CD4-positive, alpha-beta T cell treated with Interleukin-6 for 4 hours (primary cell): ENCODE results near the gene TNFSF13B.

Experiments used
- DNase-seq: peaks from one replicate; pipeline ENCODE4 v3.0.0-alpha.2; 2020; ENCODE audit warnings: mixed read lengths

The TNFSF13B gene

GRCh38 chr13:108352599-108352998 lies 83.1 kb downstream of the TNFSF13B start:
- DNase-seq, result no peak

DNA sequence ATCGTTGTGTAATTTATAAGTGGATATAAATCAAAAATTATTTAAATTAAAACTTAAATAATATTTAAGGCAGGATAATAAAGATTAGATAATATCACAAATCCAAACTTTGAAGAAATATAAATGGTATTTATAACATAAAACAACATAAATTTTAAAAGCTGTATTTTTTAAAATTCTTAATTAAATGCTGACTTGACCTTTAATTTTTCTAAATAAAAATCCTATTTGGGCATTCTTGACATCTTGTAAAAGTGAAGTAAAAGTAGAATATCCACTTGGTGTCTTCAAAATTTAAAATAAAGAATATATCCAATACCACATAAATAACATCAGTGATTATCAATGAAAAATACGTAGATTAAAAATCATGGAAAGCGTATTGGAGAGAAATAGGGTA lies 87.7 kb downstream of the TNFSF13B start:
- DNase-seq, result no peak
